Natural killer cell (primary cell): Measurements from ENCODE around the gene KDSR. TPM values are rescaled to one million over a fixed set of nuclear protein-coding genes. Genes with fewer than 3 reads are reported as not detected.

Source experiments
- ATAC-seq, 3 donors: fragments of 150-1000 bp in 2 of 3; fragments of 200-7000 bp in 1 of 3; cut with Tn5 transposase; 1 replicate in 1 of 3; 2 replicates in 2 of 3; pipeline ENCODE4 v1.10.0; 2021; ENCODE audit warnings: mild to moderate bottlenecking in 2 of 3, moderate library complexity in 2 of 3
- DNase-seq, 2 donors: peaks; one replicate each; pipeline versions ENCODE4 v3.0.0 to v3.0.0-alpha.2; 2013 to 2021; ENCODE audit warnings: mixed read lengths in 1 of 2
- H3K27ac ChIP-seq: one replicate; pipeline ENCODE4 v1.5.1; 2013; ENCODE audit warnings: mild to moderate bottlenecking, low read length
- H3K27me3 ChIP-seq: one replicate; pipeline ENCODE4 v1.6.1; 2013; ENCODE audit warnings: low read length; ENCODE audit not compliant: control insufficient read depth, insufficient read depth
- H3K36me3 ChIP-seq: one replicate; pipeline ENCODE4 v1.6.1; 2013; ENCODE audit warnings: low read length; ENCODE audit not compliant: control insufficient read depth, insufficient read depth
- H3K4me1 ChIP-seq: one replicate; pipeline ENCODE4 v1.6.1; 2013; ENCODE audit warnings: low read length; ENCODE audit not compliant: control insufficient read depth, insufficient read depth
- H3K4me3 ChIP-seq: one replicate; pipeline ENCODE4 v1.5.1; 2013; ENCODE audit warnings: low read length
- H3K9me3 ChIP-seq: one replicate; pipeline ENCODE4 v1.6.1; 2013; ENCODE audit warnings: low read length; ENCODE audit not compliant: control insufficient read depth, insufficient read depth
- H3K27ac Mint-ChIP-seq, 2 donors: one replicate each; pipeline ENCODE4 v1.8.0; 2022; ENCODE audit warnings: mild to moderate bottlenecking in 2 of 2, mixed read lengths in 2 of 2, moderate library complexity in 1 of 2
- H3K27me3 Mint-ChIP-seq, 2 donors: one replicate each; pipeline ENCODE4 v1.8.0; 2022; ENCODE audit warnings: low read depth in 2 of 2, mixed read lengths in 2 of 2
- H3K36me3 Mint-ChIP-seq: one replicate; pipeline ENCODE4 v1.8.0; 2022; ENCODE audit warnings: mixed read lengths
- H3K4me1 Mint-ChIP-seq, 2 donors: one replicate each; pipeline ENCODE4 v1.8.0; 2022; ENCODE audit warnings: mixed read lengths in 2 of 2
- H3K4me3 Mint-ChIP-seq: one replicate; pipeline ENCODE4 v1.8.0; 2022; ENCODE audit warnings: mild to moderate bottlenecking, moderate library complexity, mixed read lengths
- H3K9me3 Mint-ChIP-seq, 2 donors: one replicate each; pipeline ENCODE4 v1.8.0; 2022; ENCODE audit warnings: mixed read lengths in 2 of 2
- CTCF ChIP-seq: fragments of 200-600 bp; IDR thresholded peaks from one replicate; pipeline ENCODE4 v1.8.0; 2022; ENCODE audit warnings: antibody characterized with exemption
- WGBS: methylation state at CpG from one replicate; pipeline ENCODE4 v1.1.7; 2013; ENCODE audit warnings: missing lambda C conversion rate; ENCODE audit not compliant: insufficient coverage; 5-methylcytosine and 5-hydroxymethylcytosine counted together
- intact Hi-C: fragments of 100-400 bp; cut with micrococcal nuclease; formaldehyde crosslinking; loops from one replicate; pipeline ENCODE4 v1.14.2; 2022
- total RNA-seq, 4 donors: library from RNA; stranded (reverse); fragments of 120-200 nt in 1 of 4; gene quantifications; one replicate each; pipeline versions ENCODE4 v1.2.3 to v1.2.4, GENCODE V29; 2013 to 2022

Gene KDSR
- total RNA-seq, 3 donors from 2014 or later (not counting 1 experiment from before 2014, with no cell fraction given), result 11.1 to 15.1 (median 11.6) TPM

- WGBS, result 77% methylated on average over 4 of the region's 4 CpGs
- no peaks in the 10 kb centered on the region for H3K36me3 Mint-ChIP-seq
- H3K9me3 Mint-ChIP-seq, result no peaks in the 10 kb centered on the region
- H3K36me3 ChIP-seq, result peaks cover 2% of the 10 kb centered on the region
- H3K9me3 ChIP-seq, result no peaks in the 10 kb centered on the region
- no peak overlapping the region for H3K4me3 ChIP-seq
- peaks cover 0 to 13% of the 10 kb centered on the region in 2 donors for H3K4me1 Mint-ChIP-seq
- H3K4me3 Mint-ChIP-seq, result no peak overlapping the region
- H3K27ac ChIP-seq, result peak overlapping the region; percentile 14
- H3K27me3 Mint-ChIP-seq, result no peaks in the 10 kb centered on the region
- ATAC-seq, result no peak
- H3K4me1 ChIP-seq, result peaks cover 38% of the 10 kb centered on the region
- no peak for DNase-seq
- TF ChIP-seq CTCF, result no peak
- intact Hi-C loops, result no loop called here
- no peaks in the 10 kb centered on the region for H3K27me3 ChIP-seq
- no peak overlapping the region for H3K27ac Mint-ChIP-seq
These were observed 80.1 kb downstream of the KDSR start for GRCh38 chr18:63286926-63287325.

DNA sequence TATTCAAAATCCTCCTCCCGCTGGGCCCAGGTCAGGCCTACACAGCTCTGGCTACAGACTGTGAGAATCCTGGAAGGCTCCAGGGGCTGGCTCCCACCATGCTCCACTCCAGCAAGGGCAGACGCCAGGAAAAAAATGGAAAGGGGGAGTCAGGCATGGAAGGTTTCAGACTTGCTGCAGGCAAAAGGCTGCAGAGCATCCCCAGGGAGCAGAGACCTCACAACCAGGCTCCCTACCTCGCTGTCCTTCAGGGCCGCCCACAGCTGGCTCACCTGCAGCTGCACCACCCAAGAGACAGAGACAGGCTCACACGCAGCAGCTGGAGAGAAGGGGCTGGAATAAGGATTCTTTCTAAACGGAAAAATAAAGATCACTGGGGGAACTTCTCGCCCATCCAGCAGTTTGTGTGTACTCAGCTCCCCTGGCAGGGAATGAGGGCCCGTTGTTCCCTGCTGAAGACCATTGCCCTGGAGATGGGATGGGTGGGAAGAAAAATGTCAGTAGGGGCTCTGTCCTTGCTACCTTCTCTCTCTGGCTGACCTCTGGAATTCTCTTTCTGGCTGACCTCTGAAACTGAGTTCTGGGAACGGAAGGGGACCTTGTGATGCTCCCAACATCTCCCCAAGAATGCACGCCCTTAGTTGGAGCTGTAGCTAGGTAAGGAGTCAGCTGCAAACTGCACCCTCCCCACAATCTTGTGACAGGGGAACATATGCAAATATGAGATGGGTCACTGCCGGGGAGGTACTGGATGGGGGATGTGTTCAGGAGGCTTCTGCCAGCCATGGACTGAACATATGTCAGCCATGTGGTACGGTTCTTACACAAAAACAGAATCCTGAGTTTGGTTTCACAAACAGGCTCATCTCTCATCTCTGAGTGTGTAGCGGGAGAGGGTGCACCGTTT is 81.9 kb downstream of the KDSR start:
- no peak overlapping the region for H3K4me3 ChIP-seq
- TF ChIP-seq CTCF, result no peak
- H3K27ac Mint-ChIP-seq, result no peak overlapping the region
- peaks cover 7% of the 10 kb centered on the region for H3K36me3 Mint-ChIP-seq
- H3K9me3 ChIP-seq, result no peaks in the 10 kb centered on the region
- H3K27ac ChIP-seq, result peak overlapping the region; percentile 60
- H3K36me3 ChIP-seq, result peaks cover 10% of the 10 kb centered on the region
- H3K4me1 Mint-ChIP-seq, result peaks cover 6 to 13% of the 10 kb centered on the region in 2 donors
- no peaks in the 10 kb centered on the region for H3K27me3 ChIP-seq
- ATAC-seq (no peak), DNase-seq (no peak)
- no peak overlapping the region for H3K4me3 Mint-ChIP-seq
- H3K9me3 Mint-ChIP-seq, result no peaks in the 10 kb centered on the region
- WGBS, result 86% methylated on average over 14 of the region's 14 CpGs
- H3K4me1 ChIP-seq, result peaks cover 25% of the 10 kb centered on the region
- H3K27me3 Mint-ChIP-seq, result no peaks in the 10 kb centered on the region
- intact Hi-C loops, result no loop called here

GRCh38 chr18:63284173-63284799 is 82.7 kb downstream of the KDSR start:
- no peak for TF ChIP-seq CTCF
- DNase-seq (no peak), ATAC-seq (no peak)
- Mint-ChIP-seq H3K27ac (no peak overlapping the region), H3K36me3 (peaks cover 7% of the 10 kb centered on the region), H3K27me3 (no peaks in the 10 kb centered on the region), H3K9me3 (no peaks in the 10 kb centered on the region), H3K4me3 (no peak overlapping the region), H3K4me1 (peaks cover 9 to 16% of the 10 kb centered on the region in 2 donors)
- H3K9me3 ChIP-seq, result no peaks in the 10 kb centered on the region
- H3K4me1 ChIP-seq, result peaks cover 17% of the 10 kb centered on the region
- peak overlapping the region; percentile 60 for H3K27ac ChIP-seq
- WGBS, result 77% methylated on average over 4 of the region's 5 CpGs
- no peak overlapping the region for H3K4me3 ChIP-seq
- intact Hi-C loops, result no loop called here
- peaks cover 10% of the 10 kb centered on the region for H3K36me3 ChIP-seq
- H3K27me3 ChIP-seq, result no peaks in the 10 kb centered on the region
